ENCODE results near the gene BARX1. TPM values are rescaled to one million over a fixed set of nuclear protein-coding genes. Genes with fewer than 3 reads are reported as not detected.

The BARX1 gene
- total RNA-seq, 1 experiment from 2014 or later = not detected

GRCh38 chr9:93955981-93956784, 1.0 kb upstream of the BARX1 start:
- H3K27me3 ChIP-seq (ENCODE audit: low read length) = no peaks in the 10 kb centered on the region
- no peak overlapping the region for H3K4me3 ChIP-seq (ENCODE audit: low read length)
- no peak overlapping the region for H3K9ac ChIP-seq (ENCODE audit: low read length)
- H2AFZ ChIP-seq (ENCODE audit: low read length) = no peak overlapping the region
- no peaks in the 10 kb centered on the region for H3K9me3 ChIP-seq (ENCODE audit: low read length)
- no peak overlapping the region for H3K27ac ChIP-seq (ENCODE audit: low read length)
- no peaks in the 10 kb centered on the region for H4K20me1 ChIP-seq (ENCODE audit: insufficient read depth, low read depth, low read length)
- H3K4me1 ChIP-seq (ENCODE audit: low read length) = peaks cover 5% of the 10 kb centered on the region
- no peaks in the 10 kb centered on the region for H3K36me3 ChIP-seq (ENCODE audit: insufficient read depth, low read length)
- H3K79me2 ChIP-seq (ENCODE audit: low read length) = no peaks in the 10 kb centered on the region
- H3K4me2 ChIP-seq (ENCODE audit: low read depth, low read length, poor library complexity, severe bottlenecking) = no peak overlapping the region
- H3K9me2 ChIP-seq (replicated peaks; ENCODE audit: insufficient read depth, low read length) = no peaks in the 10 kb centered on the region
- DNase-seq = no peak

- no peak for DNase-seq
- H3K4me3 ChIP-seq (ENCODE audit: low read length) = no peak overlapping the region
Observed at GRCh38 chr9:93954434-93955061, 607 bp downstream of the BARX1 start.

GRCh38 chr9:93953496-93954433, 1.4 kb downstream of the BARX1 start:
- no peak overlapping the region for H3K27ac ChIP-seq (ENCODE audit: low read length)
- no peaks in the 10 kb centered on the region for H3K36me3 ChIP-seq (ENCODE audit: insufficient read depth, low read length)
- H3K27me3 ChIP-seq (ENCODE audit: low read length) = no peaks in the 10 kb centered on the region
- H3K9ac ChIP-seq (ENCODE audit: low read length) = no peak overlapping the region
- no peak overlapping the region for H3K4me2 ChIP-seq (ENCODE audit: low read depth, low read length, poor library complexity, severe bottlenecking)
- H3K79me2 ChIP-seq (ENCODE audit: low read length) = no peaks in the 10 kb centered on the region
- peaks cover under 1% of the 10 kb centered on the region for H3K4me1 ChIP-seq (ENCODE audit: low read length)
- H3K9me2 ChIP-seq (replicated peaks; ENCODE audit: insufficient read depth, low read length) = no peaks in the 10 kb centered on the region
- H2AFZ ChIP-seq (ENCODE audit: low read length) = no peak overlapping the region
- no peak for DNase-seq
- no peak overlapping the region for H3K4me3 ChIP-seq (ENCODE audit: low read length)
- H4K20me1 ChIP-seq (ENCODE audit: insufficient read depth, low read depth, low read length) = no peaks in the 10 kb centered on the region
- no peaks in the 10 kb centered on the region for H3K9me3 ChIP-seq (ENCODE audit: low read length)

More at GRCh38 chr9:93954434-93955061, 607 bp downstream of the BARX1 start:
- H3K4me2 ChIP-seq (ENCODE audit: low read depth, low read length, poor library complexity, severe bottlenecking) = no peak overlapping the region
- H3K27ac ChIP-seq (ENCODE audit: low read length) = no peak overlapping the region
- H3K4me1 ChIP-seq (ENCODE audit: low read length) = peaks cover 5% of the 10 kb centered on the region
- H3K27me3 ChIP-seq (ENCODE audit: low read length) = no peaks in the 10 kb centered on the region
- H3K79me2 ChIP-seq (ENCODE audit: low read length) = no peaks in the 10 kb centered on the region
- H2AFZ ChIP-seq (ENCODE audit: low read length) = no peak overlapping the region
- H3K9me3 ChIP-seq (ENCODE audit: low read length) = no peaks in the 10 kb centered on the region
- H3K36me3 ChIP-seq (ENCODE audit: insufficient read depth, low read length) = no peaks in the 10 kb centered on the region
- no peak overlapping the region for H3K9ac ChIP-seq (ENCODE audit: low read length)
- H4K20me1 ChIP-seq (ENCODE audit: insufficient read depth, low read depth, low read length) = no peaks in the 10 kb centered on the region
- no peaks in the 10 kb centered on the region for H3K9me2 ChIP-seq (replicated peaks; ENCODE audit: insufficient read depth, low read length)

GRCh38 chr9:93952784-93953495, 2.2 kb downstream of the BARX1 start:
- no peak overlapping the region for H3K4me2 ChIP-seq (ENCODE audit: low read depth, low read length, poor library complexity, severe bottlenecking)
- H3K4me1 ChIP-seq (ENCODE audit: low read length) = no peaks in the 10 kb centered on the region
- no peak overlapping the region for H2AFZ ChIP-seq (ENCODE audit: low read length)
- H3K9me2 ChIP-seq (replicated peaks; ENCODE audit: insufficient read depth, low read length) = no peaks in the 10 kb centered on the region
- no peak overlapping the region for H3K4me3 ChIP-seq (ENCODE audit: low read length)
- no peaks in the 10 kb centered on the region for H4K20me1 ChIP-seq (ENCODE audit: insufficient read depth, low read depth, low read length)
- H3K36me3 ChIP-seq (ENCODE audit: insufficient read depth, low read length) = no peaks in the 10 kb centered on the region
- H3K9ac ChIP-seq (ENCODE audit: low read length) = no peak overlapping the region
- DNase-seq = no peak
- no peaks in the 10 kb centered on the region for H3K79me2 ChIP-seq (ENCODE audit: low read length)
- no peaks in the 10 kb centered on the region for H3K9me3 ChIP-seq (ENCODE audit: low read length)
- H3K27me3 ChIP-seq (ENCODE audit: low read length) = no peaks in the 10 kb centered on the region
- H3K27ac ChIP-seq (ENCODE audit: low read length) = no peak overlapping the region

- Histone ChIP-seq H3K36me3 (ENCODE audit: insufficient read depth, low read length) (no peaks in the 10 kb centered on the region), H3K4me2 (ENCODE audit: low read depth, low read length, poor library complexity, severe bottlenecking) (no peak overlapping the region), H4K20me1 (ENCODE audit: insufficient read depth, low read depth, low read length) (no peaks in the 10 kb centered on the region), H2AFZ (ENCODE audit: low read length) (no peak overlapping the region), H3K9ac (ENCODE audit: low read length) (no peak overlapping the region), H3K27ac (ENCODE audit: low read length) (no peak overlapping the region), H3K9me3 (ENCODE audit: low read length) (no peaks in the 10 kb centered on the region), H3K27me3 (ENCODE audit: low read length) (no peaks in the 10 kb centered on the region), H3K4me1 (ENCODE audit: low read length) (no peaks in the 10 kb centered on the region), H3K79me2 (ENCODE audit: low read length) (no peaks in the 10 kb centered on the region), H3K9me2 (replicated peaks; ENCODE audit: insufficient read depth, low read length) (no peaks in the 10 kb centered on the region), H3K4me3 (ENCODE audit: low read length) (no peak overlapping the region)
- no peak for DNase-seq
Observed at GRCh38 chr9:93952119-93952783, 2.9 kb downstream of the BARX1 start.

- Histone ChIP-seq H3K4me2 (ENCODE audit: low read depth, low read length, poor library complexity, severe bottlenecking) (no peak overlapping the region), H2AFZ (ENCODE audit: low read length) (no peak overlapping the region), H3K27ac (ENCODE audit: low read length) (no peak overlapping the region), H3K9ac (ENCODE audit: low read length) (no peak overlapping the region), H3K9me3 (ENCODE audit: low read length) (no peaks in the 10 kb centered on the region), H3K9me2 (replicated peaks; ENCODE audit: insufficient read depth, low read length) (no peaks in the 10 kb centered on the region), H3K4me3 (ENCODE audit: low read length) (no peak overlapping the region), H4K20me1 (ENCODE audit: insufficient read depth, low read depth, low read length) (no peaks in the 10 kb centered on the region), H3K4me1 (ENCODE audit: low read length) (no peaks in the 10 kb centered on the region), H3K79me2 (ENCODE audit: low read length) (no peaks in the 10 kb centered on the region), H3K27me3 (ENCODE audit: low read length) (no peaks in the 10 kb centered on the region), H3K36me3 (ENCODE audit: insufficient read depth, low read length) (no peaks in the 10 kb centered on the region)
- DNase-seq = no peak
Observed at GRCh38 chr9:93951655-93952118, 3.5 kb downstream of the BARX1 start.

GRCh38 chr9:93950619-93951601, 4.2 kb downstream of the BARX1 start:
- DNase-seq = no peak
- Histone ChIP-seq H3K4me3 (ENCODE audit: low read length) (no peak overlapping the region), H3K27me3 (ENCODE audit: low read length) (no peaks in the 10 kb centered on the region), H3K4me1 (ENCODE audit: low read length) (no peaks in the 10 kb centered on the region), H3K9me3 (ENCODE audit: low read length) (no peaks in the 10 kb centered on the region), H3K27ac (ENCODE audit: low read length) (no peak overlapping the region), H4K20me1 (ENCODE audit: insufficient read depth, low read depth, low read length) (no peaks in the 10 kb centered on the region), H3K36me3 (ENCODE audit: insufficient read depth, low read length) (no peaks in the 10 kb centered on the region), H3K9ac (ENCODE audit: low read length) (no peak overlapping the region), H3K4me2 (ENCODE audit: low read depth, low read length, poor library complexity, severe bottlenecking) (no peak overlapping the region), H3K79me2 (ENCODE audit: low read length) (no peaks in the 10 kb centered on the region), H2AFZ (ENCODE audit: low read length) (no peak overlapping the region), H3K9me2 (replicated peaks; ENCODE audit: insufficient read depth, low read length) (no peaks in the 10 kb centered on the region)

Measured in Karpas-422 (cell line).